KMS-11 (cell line): ENCODE data around the gene MOB3C.
"Not testable (repeated sequence)": the region's sequence is repeated elsewhere in the genome, so short reads cannot be mapped to it uniquely, and the experiment has no call there.

Experiments
- H2AFZ ChIP-seq: fragments of 200-600 bp; sonication (generic); 2 replicates; pipeline ENCODE4 v1.6.1; 2016; ENCODE audit warnings: antibody characterized with exemption, mixed run types, low read depth
- H3K27ac ChIP-seq: fragments of 200-600 bp; sonication (generic); 2 replicates; pipeline ENCODE4 v1.6.1; 2016; ENCODE audit warnings: mild to moderate bottlenecking, mixed run types
- H3K27me3 ChIP-seq: fragments of 200-600 bp; sonication (generic); 2 replicates; pipeline ENCODE4 v1.6.1; 2017; ENCODE audit warnings: mild to moderate bottlenecking, low read depth, mixed run types, moderate library complexity; ENCODE audit not compliant: insufficient read depth
- H3K36me3 ChIP-seq: fragments of 200-600 bp; sonication (generic); 2 replicates; pipeline ENCODE4 v1.6.1; 2017; ENCODE audit warnings: mild to moderate bottlenecking, mixed run types; ENCODE audit not compliant: insufficient read depth
- H3K4me1 ChIP-seq: fragments of 200-600 bp; sonication (generic); 2 replicates; pipeline ENCODE4 v1.6.1; 2016; ENCODE audit warnings: mild to moderate bottlenecking, low read depth, mixed run types; ENCODE audit not compliant: poor library complexity, severe bottlenecking
- H3K4me2 ChIP-seq: fragments of 200-600 bp; sonication (generic); 2 replicates; pipeline ENCODE4 v1.7.0; 2016; ENCODE audit warnings: mild to moderate bottlenecking, mixed run types
- H3K4me3 ChIP-seq: fragments of 200-600 bp; sonication (generic); IDR thresholded peaks from 2 replicates; pipeline ENCODE4 v1.6.1; 2017; ENCODE audit warnings: low read depth, low read length, mixed read lengths; ENCODE audit not compliant: insufficient read depth
- H3K79me2 ChIP-seq: fragments of 200-600 bp; sonication (generic); 2 replicates; pipeline ENCODE4 v1.6.1; 2016; ENCODE audit warnings: low read depth, mixed run types; ENCODE audit not compliant: insufficient read depth
- H3K9ac ChIP-seq: fragments of 200-600 bp; sonication (generic); 2 replicates; pipeline ENCODE4 v1.6.1; 2016; ENCODE audit warnings: mild to moderate bottlenecking, mixed run types
- H4K20me1 ChIP-seq: fragments of 200-600 bp; sonication (generic); 2 replicates; pipeline ENCODE4 v1.6.1; 2016; ENCODE audit warnings: mild to moderate bottlenecking, mixed run types; ENCODE audit not compliant: insufficient read depth
- TF ChIP-seq, protein P1 (sequence below): fragments of 200-600 bp; sonication (generic); conservative IDR thresholded peaks from 2 replicates; pipeline ENCODE4 v1.6.1; 2017; ENCODE audit warnings: low read depth, mild to moderate bottlenecking, antibody characterized with exemption, low read length, moderate library complexity, mixed read lengths

Gene MOB3C

DNA sequence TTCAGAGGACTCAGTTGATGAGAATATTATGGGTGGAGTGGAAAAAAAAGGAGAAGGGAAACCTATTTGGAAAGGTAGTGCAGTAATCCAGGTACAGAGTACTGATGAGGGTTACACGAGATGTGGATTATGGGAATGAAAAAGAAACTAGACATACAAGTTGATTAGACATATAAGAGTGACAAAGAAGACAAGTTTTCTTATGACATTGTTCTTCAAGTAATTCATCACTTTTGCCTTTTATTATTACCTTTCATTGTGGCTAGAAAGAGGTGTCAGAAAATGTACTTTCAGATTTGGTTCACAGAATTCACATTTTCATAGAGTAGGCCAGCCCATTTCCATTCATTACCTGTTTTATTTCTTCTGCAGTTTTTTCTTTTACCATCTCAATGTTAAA, 41.2 kb upstream of the MOB3C start:
- Histone ChIP-seq H3K4me3 (no peak overlapping the region), H3K79me2 (no peaks in the 10 kb centered on the region), H3K27me3 (no peaks in the 10 kb centered on the region), H3K4me1 (peaks cover 16% of the 10 kb centered on the region), H3K27ac (no peak overlapping the region), H3K4me2 (no peak overlapping the region), H4K20me1 (no peaks in the 10 kb centered on the region), H2AFZ (no peak overlapping the region), H3K36me3 (no peaks in the 10 kb centered on the region), H3K9ac (no peak overlapping the region)
- TF ChIP-seq, protein P1, sequence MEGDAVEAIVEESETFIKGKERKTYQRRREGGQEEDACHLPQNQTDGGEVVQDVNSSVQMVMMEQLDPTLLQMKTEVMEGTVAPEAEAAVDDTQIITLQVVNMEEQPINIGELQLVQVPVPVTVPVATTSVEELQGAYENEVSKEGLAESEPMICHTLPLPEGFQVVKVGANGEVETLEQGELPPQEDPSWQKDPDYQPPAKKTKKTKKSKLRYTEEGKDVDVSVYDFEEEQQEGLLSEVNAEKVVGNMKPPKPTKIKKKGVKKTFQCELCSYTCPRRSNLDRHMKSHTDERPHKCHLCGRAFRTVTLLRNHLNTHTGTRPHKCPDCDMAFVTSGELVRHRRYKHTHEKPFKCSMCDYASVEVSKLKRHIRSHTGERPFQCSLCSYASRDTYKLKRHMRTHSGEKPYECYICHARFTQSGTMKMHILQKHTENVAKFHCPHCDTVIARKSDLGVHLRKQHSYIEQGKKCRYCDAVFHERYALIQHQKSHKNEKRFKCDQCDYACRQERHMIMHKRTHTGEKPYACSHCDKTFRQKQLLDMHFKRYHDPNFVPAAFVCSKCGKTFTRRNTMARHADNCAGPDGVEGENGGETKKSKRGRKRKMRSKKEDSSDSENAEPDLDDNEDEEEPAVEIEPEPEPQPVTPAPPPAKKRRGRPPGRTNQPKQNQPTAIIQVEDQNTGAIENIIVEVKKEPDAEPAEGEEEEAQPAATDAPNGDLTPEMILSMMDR = no peak

- Histone ChIP-seq H3K4me1 (peaks cover 16% of the 10 kb centered on the region), H3K4me3 (no peak overlapping the region), H3K27ac (no peak overlapping the region), H3K27me3 (no peaks in the 10 kb centered on the region), H3K79me2 (no peaks in the 10 kb centered on the region), H3K36me3 (no peaks in the 10 kb centered on the region), H3K9ac (no peak overlapping the region), H2AFZ (no peak overlapping the region), H3K4me2 (no peak overlapping the region), H4K20me1 (no peaks in the 10 kb centered on the region)
- TF ChIP-seq, protein P1 = no peak
These were observed 40.0 kb upstream of the MOB3C start for GRCh38 chr1:46656643-46657042.

- Histone ChIP-seq H3K4me1 (peaks cover 16% of the 10 kb centered on the region), H3K36me3 (no peaks in the 10 kb centered on the region), H3K4me2 (no peak overlapping the region), H3K27me3 (no peaks in the 10 kb centered on the region), H3K9ac (no peak overlapping the region), H3K27ac (no peak overlapping the region), H2AFZ (no peak overlapping the region), H3K4me3 (no peak overlapping the region), H4K20me1 (no peaks in the 10 kb centered on the region), H3K79me2 (no peaks in the 10 kb centered on the region)
- TF ChIP-seq, protein P1 = no peak
These were observed 39.2 kb upstream of the MOB3C start for GRCh38 chr1:46655848-46656247.

GRCh38 chr1:46654698-46655097, 38.1 kb upstream of the MOB3C start:
- H3K36me3 ChIP-seq, H3K27ac ChIP-seq, H3K79me2 ChIP-seq, H3K4me2 ChIP-seq, H3K4me3 ChIP-seq, H4K20me1 ChIP-seq, H3K4me1 ChIP-seq, H3K9ac ChIP-seq, H3K27me3 ChIP-seq, H2AFZ ChIP-seq: not testable (repeated sequence)

GRCh38 chr1:46654012-46654411, 37.4 kb upstream of the MOB3C start:
- H3K79me2 ChIP-seq = no peaks in the 10 kb centered on the region
- H3K27me3 ChIP-seq = no peaks in the 10 kb centered on the region
- TF ChIP-seq, protein P1 = no peak
- no peak overlapping the region for H2AFZ ChIP-seq
- H3K4me1 ChIP-seq = no peaks in the 10 kb centered on the region
- H3K36me3 ChIP-seq = no peaks in the 10 kb centered on the region
- no peak overlapping the region for H3K4me2 ChIP-seq
- no peak overlapping the region for H3K9ac ChIP-seq
- no peaks in the 10 kb centered on the region for H4K20me1 ChIP-seq
- no peak overlapping the region for H3K4me3 ChIP-seq
- H3K27ac ChIP-seq = no peak overlapping the region
